GM12875 (cell line): ENCODE measurements around the gene FHL2.
A peak's percentile ranks its signal among the peaks of the same experiment; 100 is the strongest.
"Not testable (repeated sequence)": the region's sequence is repeated elsewhere in the genome, so short reads cannot be mapped to it uniquely, and the experiment has no call there.

Experiments
- H3K4me3 ChIP-seq: one replicate; pipeline ENCODE4 v1.5.1; 2011; ENCODE audit warnings: low read depth, low read length, control low read depth
- TF ChIP-seq, protein P1 (sequence below): IDR thresholded peaks from 2 replicates; pipeline ENCODE4 v1.5.1; 2011; ENCODE audit warnings: low read depth, mild to moderate bottlenecking, control low read depth, inconsistent platforms, low read length, moderate library complexity, borderline replicate concordance; ENCODE audit not compliant: insufficient read depth

Gene FHL2

GRCh38 chr2:105329561-105330495 lies 69.0 kb downstream of the FHL2 start, which contains the start of gene TGFBRAP1:
TSS of gene TGFBRAP1 (minus strand) at chr2:105329735. CDS start at chr2:105308301, 21,434 bp downstream.
- TF ChIP-seq, protein P1, sequence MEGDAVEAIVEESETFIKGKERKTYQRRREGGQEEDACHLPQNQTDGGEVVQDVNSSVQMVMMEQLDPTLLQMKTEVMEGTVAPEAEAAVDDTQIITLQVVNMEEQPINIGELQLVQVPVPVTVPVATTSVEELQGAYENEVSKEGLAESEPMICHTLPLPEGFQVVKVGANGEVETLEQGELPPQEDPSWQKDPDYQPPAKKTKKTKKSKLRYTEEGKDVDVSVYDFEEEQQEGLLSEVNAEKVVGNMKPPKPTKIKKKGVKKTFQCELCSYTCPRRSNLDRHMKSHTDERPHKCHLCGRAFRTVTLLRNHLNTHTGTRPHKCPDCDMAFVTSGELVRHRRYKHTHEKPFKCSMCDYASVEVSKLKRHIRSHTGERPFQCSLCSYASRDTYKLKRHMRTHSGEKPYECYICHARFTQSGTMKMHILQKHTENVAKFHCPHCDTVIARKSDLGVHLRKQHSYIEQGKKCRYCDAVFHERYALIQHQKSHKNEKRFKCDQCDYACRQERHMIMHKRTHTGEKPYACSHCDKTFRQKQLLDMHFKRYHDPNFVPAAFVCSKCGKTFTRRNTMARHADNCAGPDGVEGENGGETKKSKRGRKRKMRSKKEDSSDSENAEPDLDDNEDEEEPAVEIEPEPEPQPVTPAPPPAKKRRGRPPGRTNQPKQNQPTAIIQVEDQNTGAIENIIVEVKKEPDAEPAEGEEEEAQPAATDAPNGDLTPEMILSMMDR, result no peak
- H3K4me3 ChIP-seq, result peak within 1 kb of the TSS; percentile 79

DNA sequence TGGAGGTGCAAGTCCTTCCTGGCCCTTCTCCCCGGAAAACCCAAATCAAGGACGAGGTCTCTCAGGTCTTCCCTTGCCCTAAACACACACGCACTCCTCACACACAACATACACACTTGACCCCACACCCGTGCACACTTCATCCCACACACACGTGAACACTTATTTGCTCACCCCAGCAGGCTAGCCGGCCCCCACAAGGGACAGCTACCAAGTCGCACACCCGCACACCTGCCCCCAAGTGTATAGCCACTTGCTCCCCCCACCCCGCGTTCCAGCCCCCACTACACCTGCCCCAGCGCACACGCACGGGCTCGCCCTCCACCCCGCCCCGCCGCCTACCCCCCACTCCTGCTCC lies 69.7 kb downstream of the FHL2 start:
- TF ChIP-seq, protein P1, result no peak
- peak overlapping the region; percentile 79 for H3K4me3 ChIP-seq

GRCh38 chr2:105328281-105329196 lies 70.3 kb downstream of the FHL2 start:
- TF ChIP-seq, protein P1, result no peak
- H3K4me3 ChIP-seq, result peak overlapping the region; percentile 79

DNA sequence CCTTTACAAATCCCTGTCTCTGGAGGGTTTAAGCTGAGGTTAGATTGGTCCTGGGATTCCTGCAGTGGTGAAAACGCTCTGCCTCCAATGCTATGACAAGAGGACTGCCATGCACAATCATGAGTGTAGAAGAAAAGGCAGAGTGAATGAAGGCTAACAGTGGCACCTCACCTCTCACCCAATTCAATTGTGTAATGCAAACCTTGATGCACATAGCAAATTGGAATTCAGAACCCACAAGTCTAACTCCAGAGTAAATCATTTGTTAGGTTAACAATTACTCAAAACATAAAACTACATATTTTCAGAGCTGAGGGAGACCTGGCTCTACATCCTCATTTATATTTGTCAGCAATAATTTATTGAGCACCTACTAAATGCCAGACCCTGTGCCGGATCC lies 71.2 kb downstream of the FHL2 start:
- H3K4me3 ChIP-seq, result no peak overlapping the region
- TF ChIP-seq, protein P1, result no peak

DNA sequence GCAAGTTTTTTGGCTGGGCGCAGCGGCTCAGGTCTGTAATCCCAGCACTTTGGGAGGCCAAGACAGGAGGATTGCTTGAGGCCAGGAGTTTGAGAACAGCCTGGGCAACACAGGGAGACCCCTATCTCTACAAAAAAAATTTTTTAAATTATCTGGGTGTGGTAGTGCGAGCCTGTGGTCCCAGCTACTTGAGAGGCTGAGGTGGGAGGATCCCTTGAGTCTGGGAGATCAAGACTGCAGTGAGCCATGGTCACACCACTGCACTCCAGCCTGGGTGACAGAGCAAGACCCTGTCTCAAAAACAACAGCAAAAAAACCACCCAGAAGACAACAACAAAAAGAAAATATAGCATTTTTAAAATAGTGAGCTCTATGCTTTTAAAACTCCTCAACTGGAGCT lies 71.6 kb downstream of the FHL2 start:
- H3K4me3 ChIP-seq, result not testable (repeated sequence)

- H3K4me3 ChIP-seq, result no peak overlapping the region
- TF ChIP-seq, protein P1, result no peak
Observed at GRCh38 chr2:105325389-105325963, 73.4 kb downstream of the FHL2 start.

DNA sequence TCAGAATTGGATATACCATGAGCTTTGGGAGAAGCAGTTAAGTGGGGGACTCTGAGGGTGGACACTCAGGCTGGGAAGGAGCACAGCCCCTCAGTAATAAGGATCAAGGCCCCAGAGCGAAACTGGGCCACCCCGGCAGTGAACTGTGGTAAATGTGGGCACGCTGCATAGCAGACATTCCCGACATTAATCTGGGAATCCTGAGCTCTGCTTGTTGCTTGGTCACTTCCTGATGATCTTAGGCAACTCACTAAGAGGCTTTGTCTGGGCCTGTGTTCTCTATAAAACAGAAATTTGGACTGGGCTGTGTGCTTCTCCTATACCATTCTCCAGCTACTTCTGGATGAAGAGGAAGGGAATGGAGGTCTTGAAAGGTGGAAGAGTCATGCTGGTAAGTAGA lies 74.1 kb downstream of the FHL2 start:
- TF ChIP-seq, protein P1, result no peak
- no peak overlapping the region for H3K4me3 ChIP-seq
